ENCODE measurements around the gene SETD3. TPM values are rescaled to one million over a fixed set of nuclear protein-coding genes. Genes with fewer than 3 reads are reported as not detected.

The SETD3 gene
- total RNA-seq, 2 donors from 2014 or later = 34.6 to 39.4 TPM

- no peaks in the 10 kb centered on the region for H3K9me3 ChIP-seq
- peaks cover 8% of the 10 kb centered on the region for H3K4me1 ChIP-seq
- WGBS, 2 donors = 73 to 79% methylated on average over 10 to 13 of the region's 13 CpGs
- intact Hi-C loops (cut with DNase I) = no loop called here
- ATAC-seq = no peak
- H3K4me3 ChIP-seq = no peak overlapping the region
- no peaks in the 10 kb centered on the region for H3K36me3 ChIP-seq (replicated peaks in 1 of 2; ENCODE audit: insufficient read depth in 1 of 2, low read depth in 2 of 2)
- no peak for DNase-seq
- no peak overlapping the region for H3K27ac ChIP-seq
- TF ChIP-seq POLR2A (IDR thresholded peaks at IDR 0.05) (no peak), CTCF (IDR thresholded peaks at IDR 0.05) (no peak)
- no peaks in the 10 kb centered on the region for H3K27me3 ChIP-seq
Measured at GRCh38 chr14:99391671-99392070, 89.0 kb downstream of the SETD3 start.

DNA sequence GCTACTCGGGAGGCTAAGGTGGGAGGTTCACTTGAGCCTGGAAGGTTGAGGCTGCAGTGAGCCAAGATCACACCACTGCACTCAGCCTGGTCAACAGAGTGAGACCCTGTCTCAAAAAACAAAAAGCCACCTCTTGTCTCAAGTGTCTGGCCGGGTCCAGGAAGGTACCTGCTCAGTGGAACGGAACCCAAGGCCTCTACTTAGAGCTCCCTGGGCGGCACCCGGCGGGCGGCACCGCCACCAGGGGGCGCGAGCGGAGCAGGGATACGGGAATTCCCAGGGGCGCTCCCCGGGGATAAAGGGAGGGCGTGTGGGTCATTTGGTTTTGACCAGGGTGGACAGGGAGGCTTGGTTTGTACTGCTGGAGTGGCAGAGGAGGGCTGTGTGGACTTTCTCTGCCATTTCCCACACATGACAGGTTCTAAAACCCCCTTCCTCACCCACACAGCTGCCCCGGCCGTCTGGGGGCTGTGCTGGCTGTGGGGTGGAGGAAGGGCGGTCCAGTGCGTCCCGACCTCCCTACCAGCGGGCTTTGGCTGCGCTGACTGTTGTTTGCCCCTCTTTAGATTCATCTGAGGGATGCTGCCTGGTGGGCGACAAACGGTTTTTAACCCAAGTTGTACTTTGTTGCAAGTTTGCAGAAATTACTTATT is 91.4 kb downstream of the SETD3 start:
- Histone ChIP-seq H3K4me3 (no peak overlapping the region), H3K4me1 (peaks cover 13% of the 10 kb centered on the region), H3K9me3 (no peaks in the 10 kb centered on the region), H3K36me3 (replicated peaks in 1 of 2; ENCODE audit: insufficient read depth in 1 of 2, low read depth in 2 of 2) (no peaks in the 10 kb centered on the region), H3K27ac (no peak overlapping the region), H3K27me3 (no peaks in the 10 kb centered on the region)
- peak in 3 of 4 donors; percentile 30 to 69 (median 51) for DNase-seq
- WGBS, 2 donors = 17 to 29% methylated on average over 19 to 24 of the region's 24 CpGs
- TF ChIP-seq POLR2A (IDR thresholded peaks at IDR 0.05) (no peak), CTCF (IDR thresholded peaks at IDR 0.05) (peak; percentile 28 to 71 (median 57))
- intact Hi-C loops (cut with DNase I) = no loop called here
- no peak for ATAC-seq

GRCh38 chr14:99388286-99388685 is 92.4 kb downstream of the SETD3 start:
- TF ChIP-seq POLR2A (IDR thresholded peaks at IDR 0.05) (no peak), CTCF (IDR thresholded peaks at IDR 0.05) (no peak)
- WGBS, 2 donors = 83 to 84% methylated on average over 12 of the region's 12 CpGs
- Histone ChIP-seq H3K9me3 (no peaks in the 10 kb centered on the region), H3K4me3 (no peak overlapping the region), H3K4me1 (peaks cover 16% of the 10 kb centered on the region), H3K27me3 (no peaks in the 10 kb centered on the region), H3K27ac (no peak overlapping the region), H3K36me3 (replicated peaks in 1 of 2; ENCODE audit: insufficient read depth in 1 of 2, low read depth in 2 of 2) (no peaks in the 10 kb centered on the region)
- ATAC-seq (no peak), DNase-seq (no peak)
- intact Hi-C loops (cut with DNase I) = no loop called here

- H3K36me3 ChIP-seq (replicated peaks in 1 of 2; ENCODE audit: insufficient read depth in 1 of 2, low read depth in 2 of 2) = no peaks in the 10 kb centered on the region
- intact Hi-C loops (cut with DNase I) = no loop called here
- no peaks in the 10 kb centered on the region for H3K27me3 ChIP-seq
- no peak overlapping the region for H3K4me3 ChIP-seq
- no peak for ATAC-seq
- no peak overlapping the region for H3K27ac ChIP-seq
- WGBS, 2 donors = 74 to 88% methylated on average over 5 of the region's 5 CpGs
- DNase-seq = no peak
- H3K4me1 ChIP-seq = peaks cover 16% of the 10 kb centered on the region
- no peaks in the 10 kb centered on the region for H3K9me3 ChIP-seq
- TF ChIP-seq POLR2A (IDR thresholded peaks at IDR 0.05) = no peak
- no peak for TF ChIP-seq CTCF (IDR thresholded peaks at IDR 0.05)
Measured at GRCh38 chr14:99387880-99388279, 92.8 kb downstream of the SETD3 start.
